ENCODE measurements around the gene PAWR.
"Not testable (repeated sequence)": the region's sequence is repeated elsewhere in the genome, so short reads cannot be mapped to it uniquely, and the experiment has no call there.

Gene PAWR

GRCh38 chr12:79686171-79686570, 4.6 kb downstream of the PAWR start:
- no peak for DNase-seq

GRCh38 chr12:79685068-79685467, 5.7 kb downstream of the PAWR start:
- DNase-seq, result peak; percentile 74

- DNase-seq, result not testable (repeated sequence)
Measured at GRCh38 chr12:79684338-79684737, 6.4 kb downstream of the PAWR start.

GRCh38 chr12:79682593-79682992, 8.2 kb downstream of the PAWR start:
- DNase-seq, result no peak

- peak; percentile 52 for DNase-seq
Measured at GRCh38 chr12:79681008-79681590, 9.7 kb downstream of the PAWR start.

GRCh38 chr12:79680051-79680450, 10.7 kb downstream of the PAWR start:
- DNase-seq, result no peak

- DNase-seq, result no peak
Measured at GRCh38 chr12:79678306-79678705, 12.5 kb downstream of the PAWR start.

- no peak for DNase-seq
Measured at GRCh38 chr12:79677672-79678071, 13.1 kb downstream of the PAWR start.

- no peak for DNase-seq
Measured at GRCh38 chr12:79676579-79676978, 14.2 kb downstream of the PAWR start.

- peak; percentile 76 for DNase-seq
Measured at GRCh38 chr12:79674629-79675028, 16.1 kb downstream of the PAWR start.

- no peak for DNase-seq
Measured at GRCh38 chr12:79673354-79673753, 17.4 kb downstream of the PAWR start.

GRCh38 chr12:79668113-79668512, 22.7 kb downstream of the PAWR start:
- DNase-seq, result no peak

- no peak for DNase-seq
Measured at GRCh38 chr12:79665212-79665887, 25.4 kb downstream of the PAWR start.

GRCh38 chr12:79664518-79664917, 26.2 kb downstream of the PAWR start:
- no peak for DNase-seq

- DNase-seq, result peak; percentile 45
Measured at GRCh38 chr12:79662046-79662811, 28.5 kb downstream of the PAWR start.

GRCh38 chr12:79661629-79662028, 29.1 kb downstream of the PAWR start:
- peak; percentile 33 for DNase-seq

GRCh38 chr12:79659961-79660431, 30.8 kb downstream of the PAWR start:
- DNase-seq, result no peak

- peak; percentile 72 for DNase-seq
Measured at GRCh38 chr12:79658221-79658620, 32.5 kb downstream of the PAWR start.

GRCh38 chr12:79657136-79657535, 33.6 kb downstream of the PAWR start:
- no peak for DNase-seq

- no peak for DNase-seq
Measured at GRCh38 chr12:79655036-79655435, 35.7 kb downstream of the PAWR start.

- DNase-seq, result no peak
Measured at GRCh38 chr12:79652521-79652920, 38.2 kb downstream of the PAWR start.

- DNase-seq, result no peak
Measured at GRCh38 chr12:79650440-79650839, 40.3 kb downstream of the PAWR start.

GRCh38 chr12:79648881-79649280, 41.9 kb downstream of the PAWR start:
- DNase-seq, result peak; percentile 26

GRCh38 chr12:79646843-79647242, 43.9 kb downstream of the PAWR start:
- not testable (repeated sequence) for DNase-seq
